Measurements from ENCODE around the gene IL10RB.

DNA sequence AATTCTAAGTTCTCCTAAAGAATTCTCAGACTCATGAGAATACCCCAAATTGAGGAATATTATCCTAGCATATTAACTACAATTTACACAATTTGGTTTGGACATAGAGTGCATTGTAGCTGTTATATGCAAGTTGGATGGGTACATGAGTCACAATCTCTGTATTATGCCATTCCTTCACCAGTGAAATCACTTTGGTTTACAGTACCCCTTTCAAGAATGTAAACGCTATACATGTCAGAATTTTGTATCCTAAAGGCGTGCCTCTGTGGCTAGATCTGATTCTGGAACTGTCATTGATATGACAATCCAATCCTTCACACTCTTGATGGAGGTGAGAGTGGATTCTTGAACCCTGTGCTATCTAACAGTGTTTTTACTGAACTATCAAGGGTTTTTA, 6.7 kb upstream of the IL10RB start:
- TF ChIP-seq POLR2A (IDR thresholded peaks at IDR 0.05; ENCODE audit: low read length) (no peak), RAD21 (conservative IDR thresholded peaks at IDR 0.05 in 1 of 2, IDR thresholded peaks at IDR 0.05 in 1 of 2) (no peak)
- TF ChIP-seq, protein P1, sequence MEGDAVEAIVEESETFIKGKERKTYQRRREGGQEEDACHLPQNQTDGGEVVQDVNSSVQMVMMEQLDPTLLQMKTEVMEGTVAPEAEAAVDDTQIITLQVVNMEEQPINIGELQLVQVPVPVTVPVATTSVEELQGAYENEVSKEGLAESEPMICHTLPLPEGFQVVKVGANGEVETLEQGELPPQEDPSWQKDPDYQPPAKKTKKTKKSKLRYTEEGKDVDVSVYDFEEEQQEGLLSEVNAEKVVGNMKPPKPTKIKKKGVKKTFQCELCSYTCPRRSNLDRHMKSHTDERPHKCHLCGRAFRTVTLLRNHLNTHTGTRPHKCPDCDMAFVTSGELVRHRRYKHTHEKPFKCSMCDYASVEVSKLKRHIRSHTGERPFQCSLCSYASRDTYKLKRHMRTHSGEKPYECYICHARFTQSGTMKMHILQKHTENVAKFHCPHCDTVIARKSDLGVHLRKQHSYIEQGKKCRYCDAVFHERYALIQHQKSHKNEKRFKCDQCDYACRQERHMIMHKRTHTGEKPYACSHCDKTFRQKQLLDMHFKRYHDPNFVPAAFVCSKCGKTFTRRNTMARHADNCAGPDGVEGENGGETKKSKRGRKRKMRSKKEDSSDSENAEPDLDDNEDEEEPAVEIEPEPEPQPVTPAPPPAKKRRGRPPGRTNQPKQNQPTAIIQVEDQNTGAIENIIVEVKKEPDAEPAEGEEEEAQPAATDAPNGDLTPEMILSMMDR (IDR thresholded peaks at IDR 0.05) = no peak

Measured in A549 (cell line).